ENCODE results near the gene UBXN10.
"Not testable (repeated sequence)": the region's sequence is repeated elsewhere in the genome, so short reads cannot be mapped to it uniquely, and the experiment has no call there.

Gene UBXN10

DNA sequence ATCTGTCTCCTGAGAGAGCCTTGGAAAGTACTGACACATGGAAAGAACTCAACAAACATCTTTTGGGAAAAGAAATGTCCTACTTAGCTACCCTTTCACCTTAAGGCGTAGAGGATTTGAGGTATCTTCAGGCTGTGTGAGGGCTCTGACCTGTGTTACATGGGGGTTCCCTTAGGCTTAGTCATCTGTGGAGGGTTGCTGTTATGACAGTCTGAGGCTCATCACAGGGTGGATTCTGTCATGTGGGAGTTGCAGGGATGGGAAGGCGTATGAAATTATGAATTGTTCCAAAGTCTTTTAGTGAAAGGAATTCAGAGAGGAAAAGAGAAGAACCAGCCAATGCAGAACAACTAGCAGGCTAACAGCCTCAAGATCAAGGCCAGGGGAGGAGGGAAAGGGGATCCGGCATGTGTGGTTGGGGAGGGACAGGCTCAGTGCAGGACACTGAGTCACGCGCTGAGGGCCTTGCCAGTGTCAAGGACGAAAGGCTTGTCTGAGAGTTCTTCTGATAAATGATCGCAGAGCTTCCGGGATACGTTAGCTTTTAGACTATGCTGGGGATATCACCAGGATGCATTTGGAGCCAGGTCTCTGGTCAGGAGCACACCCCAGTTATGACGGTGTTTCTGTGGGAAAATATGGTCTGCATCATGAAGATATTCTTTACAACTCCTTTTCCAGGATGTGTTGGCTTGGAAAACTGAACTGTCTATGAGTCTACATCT, 25.0 kb downstream of the UBXN10 start:
- no peak for DNase-seq

DNA sequence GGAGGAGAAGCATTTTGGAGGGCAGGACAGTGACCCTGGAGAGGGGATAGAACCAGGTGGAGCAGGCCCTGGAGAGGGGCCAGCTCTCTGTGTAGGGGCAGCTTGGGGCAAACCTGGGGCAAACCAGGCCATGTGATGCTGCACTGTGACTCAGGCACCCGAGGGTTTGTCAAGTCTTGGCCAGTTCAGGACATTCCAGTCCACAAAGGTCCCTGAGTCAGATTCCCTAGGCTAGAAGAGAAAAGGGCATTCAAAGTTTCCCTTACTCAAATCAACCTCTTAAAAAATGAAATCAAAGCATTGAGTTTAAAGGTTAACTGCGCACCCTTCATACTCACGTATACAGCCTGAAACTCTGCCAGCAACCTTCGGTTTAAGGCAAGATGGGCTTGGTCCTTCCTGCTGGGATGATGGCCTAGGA, 25.6 kb downstream of the UBXN10 start:
- DNase-seq = no peak

DNA sequence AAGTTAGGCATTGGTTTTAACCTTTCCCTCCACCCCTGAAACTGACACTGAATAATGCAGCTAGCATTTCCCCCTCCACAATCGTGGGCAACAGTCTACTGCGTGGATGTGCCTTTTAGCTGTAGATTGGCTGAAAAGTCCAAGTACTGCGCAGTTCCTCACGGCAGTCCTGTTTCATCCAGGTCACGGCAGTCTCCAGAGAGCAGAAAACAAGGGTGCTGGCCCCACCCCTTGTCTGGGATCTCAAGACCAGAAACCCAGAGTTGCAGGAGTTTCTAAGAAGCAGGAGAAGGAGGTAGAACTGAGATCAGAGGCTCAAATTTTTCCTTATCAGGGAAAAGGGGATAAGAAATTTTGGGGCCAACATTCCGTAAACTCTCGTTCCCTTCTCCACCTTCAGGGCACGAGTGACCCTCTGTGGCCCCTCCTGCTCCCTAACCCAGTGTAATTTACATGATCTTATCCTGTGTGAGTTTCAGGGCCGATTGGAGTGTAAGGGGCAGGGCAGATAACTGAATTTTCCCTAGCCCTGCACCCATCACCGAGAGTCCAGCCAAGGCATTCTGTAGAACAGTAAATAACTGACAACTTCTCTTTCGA, 26.3 kb downstream of the UBXN10 start:
- DNase-seq = no peak

DNA sequence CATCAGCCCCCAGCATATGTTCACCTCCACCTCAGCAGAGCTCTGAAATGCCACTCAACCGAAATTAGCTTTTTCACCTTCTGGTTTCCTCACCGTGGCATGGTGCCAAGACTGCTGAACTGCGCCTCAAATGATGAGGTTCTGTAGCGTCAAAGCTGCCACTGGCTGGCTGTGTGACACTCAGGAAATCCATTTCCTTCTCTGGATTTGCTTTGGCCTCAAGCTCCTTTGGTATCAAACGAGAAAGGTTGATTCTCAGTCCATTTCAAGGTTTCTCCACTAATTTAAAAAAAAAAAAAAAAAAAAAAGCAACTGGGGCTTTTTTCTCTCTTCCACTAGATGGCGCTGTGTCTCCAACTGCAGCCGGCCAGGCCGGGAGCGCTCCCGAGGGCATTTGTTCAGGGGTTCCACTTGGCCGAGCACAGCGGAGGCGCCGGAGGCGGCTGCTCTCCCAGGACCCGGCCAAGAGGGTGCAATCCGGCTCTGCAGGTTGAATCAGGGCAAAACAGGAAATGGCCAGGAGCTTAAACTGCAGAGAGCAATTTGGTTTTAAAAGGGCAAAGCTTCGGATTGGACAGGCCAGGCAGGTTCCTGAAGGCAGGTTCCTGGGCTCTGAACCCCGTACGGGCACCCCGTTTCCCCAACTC, 26.9 kb downstream of the UBXN10 start:
- peak; percentile 88 to 92 for DNase-seq

DNA sequence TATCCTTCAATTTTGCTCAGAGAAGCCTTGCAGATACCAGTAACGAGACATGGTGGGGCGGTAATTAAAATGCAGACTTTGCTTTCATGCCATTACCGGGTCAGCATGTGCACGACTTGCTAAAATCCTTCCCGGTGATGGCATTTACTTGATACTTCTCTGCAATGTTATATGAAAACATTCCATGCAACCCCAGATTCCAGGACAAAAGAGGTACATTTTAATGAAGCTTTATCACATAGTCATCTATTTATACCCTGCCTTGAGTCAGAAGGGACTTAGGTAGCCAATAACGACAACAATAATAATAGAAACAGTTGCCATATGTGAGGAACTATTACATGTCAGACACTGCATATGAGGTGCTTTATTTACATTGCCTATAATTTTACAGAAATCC, 29.8 kb downstream of the UBXN10 start:
- no peak for DNase-seq

DNA sequence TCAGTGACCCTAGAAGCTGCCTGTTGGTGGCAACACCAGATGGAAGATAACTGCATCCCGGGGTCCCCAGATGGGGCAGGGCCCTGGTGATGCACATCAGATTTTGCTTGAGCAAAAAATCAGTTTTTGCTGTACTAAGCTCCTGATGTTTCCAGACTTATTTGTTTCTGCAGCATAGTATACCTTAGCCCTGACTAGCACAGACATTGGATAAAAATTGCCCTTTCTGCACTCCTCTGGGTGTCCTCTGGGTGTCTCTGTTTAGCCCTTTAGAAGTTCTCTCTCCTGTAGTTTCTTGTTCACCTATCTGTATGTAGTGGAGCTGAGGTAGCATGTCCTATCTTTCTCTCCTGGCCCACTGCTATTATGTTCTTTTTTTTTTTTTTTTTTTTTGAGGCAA, 30.7 kb downstream of the UBXN10 start:
- DNase-seq = peak in 1 of 2 experiments; percentile 50

DNA sequence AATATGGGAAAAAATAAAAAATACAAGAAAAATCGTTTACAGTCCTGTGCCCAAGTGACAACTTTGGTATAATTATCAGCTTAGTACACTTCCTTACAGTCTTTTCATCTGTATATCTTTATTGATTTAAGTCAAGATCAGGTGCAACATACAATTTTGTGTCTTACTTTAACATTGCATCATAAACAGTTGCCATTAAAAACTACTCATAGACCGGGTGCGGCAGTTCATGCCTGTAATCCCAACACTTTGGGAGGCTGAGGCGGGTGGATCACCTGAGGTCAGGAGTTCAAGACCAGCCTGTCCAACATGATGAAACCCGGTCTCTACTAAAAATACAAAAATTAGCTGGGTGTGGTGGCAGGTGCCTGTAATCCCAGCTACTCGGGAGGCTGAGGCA, 33.2 kb downstream of the UBXN10 start:
- DNase-seq = not testable (repeated sequence)

DNA sequence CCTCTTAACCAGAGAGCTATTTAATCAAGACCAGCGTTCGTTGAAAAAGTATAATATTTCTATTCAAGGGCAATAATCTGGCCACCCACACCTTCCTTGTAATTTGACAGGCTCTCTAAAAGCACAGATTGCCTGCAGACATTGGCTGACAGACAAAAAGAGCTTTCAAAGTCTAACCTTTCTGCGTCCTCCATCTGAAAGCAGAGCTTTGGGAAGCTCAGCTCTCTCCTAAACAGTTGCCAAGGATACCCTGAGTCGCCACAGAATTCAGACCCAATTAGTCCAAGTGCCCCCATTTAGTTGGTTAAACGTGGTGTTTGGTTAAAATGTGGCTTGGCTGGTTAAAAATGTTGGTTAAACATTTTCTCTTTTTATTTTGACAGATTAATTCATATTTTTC, 34.1 kb downstream of the UBXN10 start:
- DNase-seq = peak in 1 of 2 experiments; percentile 49

DNA sequence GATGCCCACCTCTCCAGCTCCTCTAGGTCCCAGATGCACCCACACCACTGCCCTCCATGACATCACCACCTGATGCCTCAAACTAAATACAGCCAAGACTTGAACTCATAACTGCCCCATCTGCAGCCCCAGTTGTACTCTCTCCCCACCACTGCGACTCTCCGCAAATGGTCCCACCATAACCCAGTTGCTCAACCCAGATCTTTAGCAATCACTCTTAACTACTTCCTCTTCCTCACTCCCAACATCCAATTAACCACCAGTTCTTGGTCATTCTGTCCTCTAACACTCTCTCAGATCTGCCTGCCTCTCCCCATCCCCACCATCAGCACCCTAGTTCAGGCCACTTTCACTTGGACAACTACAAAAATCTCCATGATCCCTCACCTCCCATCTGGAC, 37.2 kb downstream of the UBXN10 start:
- no peak for DNase-seq

DNA sequence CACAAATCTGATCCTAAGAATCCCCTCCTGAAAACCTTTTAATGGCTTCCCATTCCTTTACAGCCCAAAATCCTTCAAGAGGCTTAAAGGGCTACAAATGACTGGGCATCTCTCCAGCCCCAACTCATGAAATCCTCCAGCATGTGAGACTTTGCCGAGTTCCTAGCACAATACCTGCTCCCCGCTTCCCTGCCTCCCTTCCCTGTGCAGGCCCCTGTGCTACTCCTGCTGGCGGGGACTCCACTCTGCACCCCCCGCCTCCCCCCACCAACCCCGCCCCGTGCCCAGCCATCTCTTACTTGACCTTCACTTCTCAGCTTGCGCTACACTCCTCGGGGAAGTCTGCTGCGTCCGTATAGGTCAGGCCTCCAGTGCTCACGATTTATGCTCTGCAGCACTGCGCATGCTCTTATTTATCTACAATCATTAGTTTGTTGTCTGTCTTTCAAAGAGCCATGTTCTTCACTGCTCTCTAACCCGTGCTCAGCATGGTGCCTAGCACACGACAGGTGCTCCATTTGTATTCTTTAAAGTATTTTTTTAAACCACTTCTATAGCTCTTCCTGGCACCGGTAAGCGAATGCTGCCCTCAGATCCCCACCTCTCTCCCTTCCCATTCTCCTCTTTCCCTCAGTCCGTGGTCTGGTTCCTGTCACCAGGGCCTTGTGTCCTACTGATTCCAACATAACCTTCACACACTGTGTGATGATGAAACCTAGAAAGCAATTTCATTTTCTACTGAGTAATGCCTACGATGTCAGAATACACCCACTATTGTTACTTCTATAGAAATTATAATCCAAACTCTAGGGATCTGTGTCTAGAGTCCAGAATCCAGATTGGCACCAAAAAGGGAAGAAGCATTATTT, 37.9 kb downstream of the UBXN10 start:
- peak; percentile 87 to 88 for DNase-seq

DNA sequence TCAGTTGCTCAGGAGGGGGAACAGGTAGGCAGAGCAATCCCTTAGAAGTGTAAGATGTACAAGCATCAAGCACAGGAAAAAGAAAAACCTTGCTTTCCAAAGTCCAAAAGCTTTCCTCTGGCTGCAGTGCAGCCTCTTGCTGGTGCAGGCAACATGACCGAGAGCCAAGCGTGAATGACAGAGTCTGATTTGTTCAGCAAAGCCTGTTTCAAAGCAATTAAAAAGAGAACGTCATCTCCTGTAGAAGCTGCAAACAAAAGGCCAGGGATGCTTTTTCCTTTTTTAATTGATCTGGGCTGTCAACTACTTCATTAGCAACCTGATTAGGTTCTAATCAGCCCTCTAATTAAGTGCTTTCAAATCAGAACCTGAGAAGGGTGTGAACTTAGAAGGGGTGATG, 38.6 kb downstream of the UBXN10 start:
- DNase-seq = no peak

DNA sequence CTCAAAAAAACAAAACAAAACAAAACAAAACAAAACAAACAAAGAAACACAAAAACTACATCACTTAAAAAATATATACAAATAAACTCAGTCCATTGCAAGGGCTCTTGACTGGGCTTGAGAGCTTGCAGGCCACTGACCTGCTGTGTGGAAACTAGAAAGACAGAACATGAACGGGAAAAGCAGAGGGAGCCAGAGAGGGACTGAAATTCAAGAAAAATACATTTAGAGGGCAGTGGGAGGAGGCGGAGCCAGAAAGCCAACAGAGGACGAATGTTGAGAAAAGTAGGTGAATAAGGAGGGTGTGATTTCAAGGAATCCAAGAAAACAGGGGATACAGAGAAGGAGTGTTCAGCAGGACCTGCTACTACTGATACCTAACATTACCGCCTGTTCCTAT, 41.8 kb downstream of the UBXN10 start:
- no peak for DNase-seq

DNA sequence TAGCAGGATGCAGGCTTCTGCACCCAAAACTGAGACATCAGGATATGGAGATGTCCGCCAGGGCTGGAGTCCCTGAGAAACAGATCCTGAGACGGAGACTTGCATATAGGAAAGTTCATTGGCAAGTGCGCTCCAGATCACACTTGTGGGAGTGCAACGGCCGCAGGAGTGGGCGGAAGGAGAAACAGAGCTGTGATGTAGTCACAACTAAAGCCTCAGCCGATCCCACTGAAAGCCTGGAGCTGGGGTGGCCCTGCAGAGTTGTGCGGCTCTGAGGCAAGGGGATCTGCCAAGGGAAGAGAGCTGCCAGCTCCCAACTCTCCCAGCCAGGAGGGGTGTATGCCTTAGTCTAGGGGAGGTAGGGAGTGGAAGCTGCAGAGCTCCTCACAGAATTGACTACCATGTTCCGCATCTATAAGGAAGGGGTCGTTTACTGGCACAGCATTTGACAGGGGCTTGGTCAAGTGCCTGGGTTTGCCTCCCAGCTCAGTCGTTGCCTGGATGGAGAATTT, 42.5 kb downstream of the UBXN10 start:
- no peak for DNase-seq

DNA sequence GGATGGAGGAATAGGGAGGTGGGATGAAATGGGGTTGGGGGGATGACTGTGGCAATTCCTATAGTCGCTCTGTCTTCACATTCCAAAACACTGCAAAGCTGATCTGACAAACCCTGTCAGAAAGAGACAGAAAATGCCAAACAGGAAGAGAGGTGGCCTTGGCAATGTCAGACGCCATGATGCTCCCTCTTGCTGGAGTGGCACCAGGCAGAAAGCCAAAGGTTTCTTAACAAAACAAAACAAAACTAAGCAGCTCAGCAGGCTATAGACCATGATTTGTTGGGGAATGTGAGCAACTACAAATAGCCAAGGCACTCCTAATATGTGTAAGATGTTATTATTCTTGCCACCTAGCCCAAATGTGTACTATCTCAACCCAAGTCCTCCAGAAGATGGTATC, 43.3 kb downstream of the UBXN10 start:
- DNase-seq = no peak

DNA sequence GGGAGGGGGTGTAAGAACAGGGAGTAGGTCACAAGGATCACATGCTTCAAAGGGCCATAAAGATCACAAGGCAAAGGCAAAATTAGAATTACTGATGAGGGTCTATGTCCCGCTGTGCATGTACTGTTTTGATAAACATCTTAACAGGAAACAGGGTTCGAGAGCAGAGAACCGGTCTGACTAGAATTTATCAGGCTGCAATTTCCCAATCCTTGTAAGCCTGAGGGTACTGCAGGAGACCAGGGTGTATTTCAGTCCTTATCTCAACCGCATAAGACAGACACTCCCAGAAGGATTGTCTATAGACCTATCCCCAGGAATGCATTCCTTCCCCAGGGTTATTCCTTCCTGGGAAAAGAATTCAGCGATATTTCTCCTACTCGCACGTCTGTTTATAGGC, 46.7 kb downstream of the UBXN10 start:
- DNase-seq = not testable (repeated sequence)

DNA sequence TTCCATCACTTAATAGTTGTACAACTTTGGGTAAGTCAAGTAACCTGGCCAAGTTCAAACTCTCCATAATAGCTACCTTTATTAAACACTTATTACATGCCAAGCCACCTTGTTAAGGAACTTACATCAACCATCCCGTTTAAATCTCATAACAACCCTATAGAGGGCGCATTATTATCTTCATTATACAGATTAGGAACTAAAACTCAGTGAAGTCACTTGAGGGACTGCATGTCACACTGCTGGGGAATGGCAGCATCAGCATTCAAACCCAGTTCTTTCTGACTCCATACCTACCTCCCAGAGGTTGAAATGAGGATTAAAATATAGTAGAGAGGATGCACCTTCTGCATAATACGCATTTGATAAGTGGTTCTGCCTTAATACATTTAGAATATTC, 47.5 kb downstream of the UBXN10 start:
- peak in 1 of 2 experiments; percentile 55 for DNase-seq

DNA sequence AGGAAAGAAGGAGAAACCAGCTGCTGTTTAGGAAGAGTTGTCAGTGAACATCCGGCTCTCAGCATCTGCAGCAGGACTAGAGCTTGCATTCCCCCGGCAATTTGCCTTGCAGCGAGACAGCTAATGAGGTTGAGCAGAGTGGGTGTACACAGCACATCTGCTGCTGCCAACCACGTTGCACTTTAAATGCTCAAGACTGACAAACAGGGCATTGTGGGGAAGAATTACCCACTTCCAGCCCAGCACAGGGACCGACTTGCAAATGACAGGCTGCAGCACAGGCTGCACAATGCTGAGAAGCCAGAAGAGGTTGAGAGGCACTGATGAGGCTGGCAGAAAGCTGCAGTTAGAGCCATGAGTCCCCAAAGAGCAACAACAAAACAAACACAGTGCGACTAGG, 48.0 kb downstream of the UBXN10 start:
- DNase-seq = peak; percentile 39 to 71

DNA sequence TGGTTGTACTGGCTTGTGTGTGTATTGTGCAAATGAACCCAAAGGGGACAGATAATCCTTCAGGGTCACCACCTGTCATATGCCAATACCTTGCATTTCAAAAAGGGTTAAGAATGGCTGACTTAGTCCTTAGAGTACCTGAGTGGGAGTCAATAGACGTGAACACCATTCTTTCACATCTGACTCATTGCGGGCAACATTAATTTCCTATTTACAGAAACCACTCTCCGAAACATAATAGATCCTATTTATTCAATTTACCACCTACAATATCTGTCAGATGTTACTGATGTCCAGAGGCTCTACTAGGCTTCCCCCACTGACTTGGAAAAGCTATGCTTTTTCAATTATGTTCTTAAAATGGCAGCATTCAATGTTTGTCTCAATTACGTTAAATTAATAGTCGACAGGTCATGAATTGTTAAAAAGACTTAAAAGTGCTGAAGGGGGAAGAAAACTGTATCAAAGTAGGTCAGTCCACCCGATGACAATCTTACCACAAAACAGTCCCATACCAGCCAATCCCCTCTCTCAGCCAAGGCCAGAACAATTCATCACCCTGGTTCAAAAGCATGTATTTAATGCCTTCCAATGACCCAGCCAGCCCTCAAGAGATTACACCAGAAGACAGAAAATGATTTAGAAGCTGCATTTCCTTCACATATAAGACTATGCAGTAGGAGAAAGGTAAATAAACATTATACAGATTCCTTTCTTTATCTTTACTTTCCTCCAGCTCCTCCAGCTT, 49.1 kb downstream of the UBXN10 start:
- no peak for DNase-seq

DNA sequence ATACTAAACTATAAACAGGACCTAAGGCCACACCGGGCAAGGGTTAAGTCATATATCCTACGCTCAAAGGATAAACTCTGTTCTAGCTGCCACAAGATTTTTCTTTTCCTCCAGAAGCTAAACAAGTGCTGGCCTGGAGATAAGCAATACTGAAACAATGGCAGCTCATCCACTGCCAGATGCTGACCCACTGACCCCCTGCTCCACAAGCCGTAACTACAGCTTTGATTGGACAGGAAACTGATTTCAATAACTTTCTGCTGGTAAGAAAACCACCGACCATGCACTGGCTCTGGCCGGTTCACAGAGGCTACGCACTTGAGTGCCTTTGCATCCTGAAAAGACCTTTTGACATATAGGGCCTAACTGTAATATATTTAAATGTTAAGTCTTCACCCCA, 51.8 kb downstream of the UBXN10 start:
- DNase-seq = no peak

DNA sequence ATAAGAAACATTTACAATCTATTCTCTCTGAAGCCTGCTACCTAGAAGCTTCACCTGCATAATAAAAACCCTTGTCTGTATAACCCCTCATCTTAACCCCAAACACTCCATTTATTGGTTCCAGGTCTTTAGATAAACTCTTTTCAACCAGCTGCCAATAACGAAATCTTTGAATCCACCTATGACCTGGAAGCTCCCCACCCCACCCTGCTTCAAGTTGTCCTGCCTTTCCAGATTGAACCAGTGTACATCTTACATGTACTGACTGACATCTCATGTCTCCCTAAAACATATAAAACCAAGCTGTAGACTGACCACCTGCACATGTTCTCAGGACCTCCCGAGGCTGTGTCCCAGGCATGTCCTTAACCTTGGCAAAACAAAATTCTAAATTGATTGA, 54.1 kb downstream of the UBXN10 start:
- no peak for DNase-seq

DNA sequence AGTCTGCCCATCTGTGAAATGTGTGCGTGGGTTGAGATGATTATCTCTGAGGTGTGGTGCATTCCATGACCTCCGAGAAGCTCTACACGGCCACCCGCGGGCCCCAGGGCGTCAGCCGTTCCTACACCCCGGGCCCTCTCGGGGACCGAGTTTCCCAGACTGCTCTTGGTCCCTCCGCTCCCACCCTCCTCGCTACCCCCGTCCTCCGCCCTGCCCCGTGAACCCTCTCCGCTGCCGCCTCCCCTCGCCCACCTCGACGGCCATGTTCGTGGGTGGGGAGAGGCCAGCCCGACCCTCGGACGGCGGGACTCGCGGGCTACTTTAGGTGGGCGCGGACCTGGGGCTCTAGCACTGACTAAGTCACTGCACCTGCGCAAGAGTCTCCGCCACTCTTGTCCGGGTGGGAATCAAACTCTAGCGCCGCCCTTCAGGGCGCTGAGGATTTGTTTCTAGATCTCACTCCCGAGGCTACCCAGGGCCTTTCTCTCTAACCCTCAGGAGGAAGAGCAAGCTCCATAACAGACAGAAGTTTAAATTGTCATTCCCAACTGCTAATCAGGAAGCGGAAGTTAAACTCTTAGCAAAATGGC, 57.1 kb downstream of the UBXN10 start:
- DNase-seq = no peak
